Endothelial cell of umbilical vein (primary cell): ENCODE data around the gene AKT1. TPM values are rescaled to one million over a fixed set of nuclear protein-coding genes. Genes with fewer than 3 reads are reported as not detected.

Source experiments
- BruUV-seq: library from RNA; stranded (reverse); fragments of 400-500 nt; replicated peaks from 2 replicates; lab custom pipeline; 2021; lab: Mats Ljungman, UMichigan
- CTCF ChIA-PET: fragments of 300-600, 350-600 bp; sonication (Branson Sonifier 250); formaldehyde crosslinking; loops from one replicate; lab custom pipeline; 2021; ENCODE audit warnings: antibody characterized with exemption, inconsistent platforms; lab: Charles Lee
- POLR2A ChIA-PET: fragments of 300-600, 350-600 bp; sonication (Branson Sonifier 250); formaldehyde crosslinking; loops from one replicate; lab custom pipeline; 2021; ENCODE audit warnings: antibody characterized with exemption, inconsistent platforms; lab: Charles Lee
- DNase-seq: peaks from one replicate; pipeline ENCODE4 v3.0.0-alpha.2; 2011; ENCODE audit warnings: low read depth, low spot score
- FAIRE-seq: peaks from 2 replicates; lab custom pipeline; 2011; peaks lifted over from hg19 to GRCh38; lab: Jason Lieb, UNC
- H2AFZ ChIP-seq: 2 replicates; pipeline ENCODE4 v1.6.0; 2012; ENCODE audit warnings: low read depth, low read length, control low read depth, inconsistent platforms
- H3K27ac ChIP-seq: 2 replicates; pipeline ENCODE4 v1.5.1; 2011; ENCODE audit warnings: low read depth, mild to moderate bottlenecking, control low read depth, low read length, moderate library complexity; ENCODE audit not compliant: insufficient read depth
- H3K27me3 ChIP-seq, 2 experiments: 2 replicates each; pipeline versions ENCODE4 v1.6.0 to v1.6.1; 2011; ENCODE audit warnings: low read length in 2 of 2, mixed read lengths in 1 of 2; ENCODE audit not compliant: control insufficient read depth in 2 of 2, insufficient read depth in 2 of 2
- H3K36me3 ChIP-seq, 2 experiments: 2 replicates in 1 of 2; 3 replicates in 1 of 2; pipeline ENCODE4 v1.5.1; 2011; ENCODE audit warnings: low read length in 2 of 2, mild to moderate bottlenecking in 1 of 2, moderate library complexity in 1 of 2; ENCODE audit not compliant: control insufficient read depth in 2 of 2, insufficient read depth in 2 of 2; ENCODE audit errors: extremely low read depth in 1 of 2
- H3K4me1 ChIP-seq: 3 replicates; pipeline ENCODE4 v1.5.1; 2011; ENCODE audit warnings: mild to moderate bottlenecking, low read length; ENCODE audit not compliant: control insufficient read depth, insufficient read depth; ENCODE audit errors: extremely low read depth
- H3K4me2 ChIP-seq: 2 replicates; pipeline ENCODE4 v1.6.1; 2011; ENCODE audit warnings: low read length, control low read depth, mixed read lengths; ENCODE audit not compliant: insufficient read depth
- H3K4me3 ChIP-seq, 3 experiments: fragments of 200-600 bp in 1 of 3; sonication (generic), shearing (Covaris generic) in 1 of 3; replicated peaks in 1 of 3; 2 replicates each; pipeline ENCODE4 v1.5.1; 2011 to 2016; ENCODE audit warnings: control low read depth in 3 of 3, low read length in 3 of 3, mild to moderate bottlenecking in 2 of 3, inconsistent platforms in 1 of 3, low read depth in 1 of 3, moderate library complexity in 1 of 3; ENCODE audit not compliant: insufficient read depth in 1 of 3
- H3K79me2 ChIP-seq: 2 replicates; pipeline ENCODE4 v1.6.0; 2012; ENCODE audit warnings: low read length, inconsistent platforms; ENCODE audit not compliant: control insufficient read depth, insufficient read depth
- H3K9ac ChIP-seq: replicated peaks from 2 replicates; pipeline ENCODE3; 2011; ENCODE audit warnings: low read length, control low read depth; ENCODE audit not compliant: insufficient read depth; ENCODE audit errors: extremely low read depth
- H3K9me1 ChIP-seq: replicated peaks from 3 replicates; pipeline ENCODE4 v1.6.0; 2011; ENCODE audit warnings: mild to moderate bottlenecking, low read length; ENCODE audit not compliant: control insufficient read depth, insufficient read depth; ENCODE audit errors: extremely low read depth
- H3K9me3 ChIP-seq: replicated peaks from 2 replicates; pipeline ENCODE4 v1.5.1; 2012; ENCODE audit warnings: low read length, inconsistent platforms; ENCODE audit not compliant: control insufficient read depth, insufficient read depth
- H4K20me1 ChIP-seq: replicated peaks from 2 replicates; pipeline ENCODE3; 2011; ENCODE audit warnings: mild to moderate bottlenecking, low read length; ENCODE audit not compliant: control insufficient read depth, insufficient read depth; ENCODE audit errors: extremely low read depth
- EZH2 ChIP-seq: IDR thresholded peaks from 2 replicates; pipeline ENCODE4 v1.6.1; 2012; ENCODE audit warnings: borderline replicate concordance, low read depth, mild to moderate bottlenecking, moderate library complexity, low read length, inconsistent platforms; ENCODE audit not compliant: severe bottlenecking
- FOS ChIP-seq: IDR thresholded peaks from 2 replicates; pipeline ENCODE4 v1.6.1; 2011; ENCODE audit warnings: mild to moderate bottlenecking, low read length, moderate library complexity, borderline replicate concordance; ENCODE audit not compliant: insufficient read depth
- GATA2 ChIP-seq: IDR thresholded peaks from 2 replicates; pipeline ENCODE4 v1.7.0; 2011; ENCODE audit warnings: low read depth, mild to moderate bottlenecking, moderate library complexity, mixed read lengths, low read length; ENCODE audit not compliant: insufficient read length, insufficient read depth
- JUN ChIP-seq: IDR thresholded peaks from 2 replicates; pipeline ENCODE4 v1.6.1; 2011; ENCODE audit warnings: borderline replicate concordance, low read depth; ENCODE audit not compliant: insufficient read length, insufficient read depth
- MYC ChIP-seq: IDR thresholded peaks from one replicate; pipeline ENCODE4 v1.6.1; 2011; ENCODE audit warnings: mild to moderate bottlenecking, low read depth, low read length
- POLR2A ChIP-seq: IDR thresholded peaks from 2 replicates; pipeline ENCODE4 v1.6.1; 2012; ENCODE audit warnings: low read depth, mild to moderate bottlenecking, control low read depth, low read length
- POLR2AphosphoS5 ChIP-seq: IDR thresholded peaks from 2 replicates; pipeline ENCODE4 v1.6.1; 2012; ENCODE audit warnings: low read depth, mild to moderate bottlenecking, control low read depth, low read length, moderate library complexity; ENCODE audit not compliant: insufficient read depth
- dilution Hi-C: fragments of 300-500 bp; cut with MboI; formaldehyde crosslinking; loops from one replicate; pipeline ENCODE4 v1.15.0; 2019; ENCODE audit warnings: low sequenced_read_pairs; ENCODE audit not compliant: extremely low pct_ligation_motif_present
- intact Hi-C: fragments of 100-400 bp; cut with micrococcal nuclease; formaldehyde crosslinking; loops from one replicate; pipeline ENCODE4 v1.10.0; 2022
- polyA plus RNA-seq, 4 experiments: library from polyadenylated mRNA; depleted of rRNA in 3 of 4; stranded (reverse) in 3 of 4; unstranded in 1 of 4; fragments of >200 nt; gene quantifications; 2 replicates each; pipeline versions ENCODE4 v1.2.1 to v1.2.3, GENCODE V29; 2011 to 2012; ENCODE audit warnings: missing spikeins in 1 of 4
- total RNA-seq: library from RNA; stranded (reverse); gene quantifications from 2 replicates; pipeline ENCODE4 v1.2.3, GENCODE V29; 2021
- TF ChIP-seq, protein P1 (sequence below), 2 donors: IDR thresholded peaks; 1 replicate in 1 of 2; 2 replicates in 1 of 2; pipeline ENCODE4 v1.5.1; 2011; ENCODE audit warnings: low read length in 2 of 2, mild to moderate bottlenecking in 2 of 2, moderate library complexity in 2 of 2, control low read depth in 1 of 2, inconsistent platforms in 1 of 2, low read depth in 1 of 2; ENCODE audit not compliant: insufficient read depth in 1 of 2; ENCODE audit errors: extremely low read depth in 1 of 2
- TF ChIP-seq, protein P2 (sequence below): IDR thresholded peaks from 2 replicates; pipeline ENCODE4 v1.6.1; 2011; ENCODE audit not compliant: insufficient read depth, insufficient read length

Gene AKT1
- total and polyA plus RNA-seq, 2 donors (not counting 3 experiments of a cell fraction or from before 2014, with no cell fraction given): 177 to 191 TPM

DNA sequence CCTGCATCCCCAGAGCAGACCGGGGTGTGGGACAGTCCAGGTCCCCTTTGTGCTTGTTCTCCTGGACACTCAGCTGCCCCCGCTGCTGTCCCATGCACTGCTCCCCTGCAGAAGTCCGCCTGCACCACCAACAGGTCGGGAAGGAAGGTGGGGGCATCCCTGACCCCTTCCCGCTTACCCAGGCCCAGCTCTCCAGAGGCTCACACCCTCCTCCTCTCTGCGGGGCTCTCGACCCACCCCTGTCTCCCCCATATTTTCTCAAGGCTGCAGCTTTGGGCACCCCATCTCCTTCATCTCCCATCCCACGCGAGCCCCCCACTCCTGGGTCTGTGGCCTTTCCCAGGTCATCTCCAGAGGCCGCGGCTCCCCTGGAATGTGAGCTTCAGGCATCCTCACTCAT, 14.8 kb upstream of the AKT1 start:
- TF ChIP-seq GATA2 (no peak), FOS (no peak), POLR2AphosphoS5 (no peak), JUN (no peak), POLR2A (no peak), MYC (no peak), EZH2 (no peak)
- TF ChIP-seq, protein P1, sequence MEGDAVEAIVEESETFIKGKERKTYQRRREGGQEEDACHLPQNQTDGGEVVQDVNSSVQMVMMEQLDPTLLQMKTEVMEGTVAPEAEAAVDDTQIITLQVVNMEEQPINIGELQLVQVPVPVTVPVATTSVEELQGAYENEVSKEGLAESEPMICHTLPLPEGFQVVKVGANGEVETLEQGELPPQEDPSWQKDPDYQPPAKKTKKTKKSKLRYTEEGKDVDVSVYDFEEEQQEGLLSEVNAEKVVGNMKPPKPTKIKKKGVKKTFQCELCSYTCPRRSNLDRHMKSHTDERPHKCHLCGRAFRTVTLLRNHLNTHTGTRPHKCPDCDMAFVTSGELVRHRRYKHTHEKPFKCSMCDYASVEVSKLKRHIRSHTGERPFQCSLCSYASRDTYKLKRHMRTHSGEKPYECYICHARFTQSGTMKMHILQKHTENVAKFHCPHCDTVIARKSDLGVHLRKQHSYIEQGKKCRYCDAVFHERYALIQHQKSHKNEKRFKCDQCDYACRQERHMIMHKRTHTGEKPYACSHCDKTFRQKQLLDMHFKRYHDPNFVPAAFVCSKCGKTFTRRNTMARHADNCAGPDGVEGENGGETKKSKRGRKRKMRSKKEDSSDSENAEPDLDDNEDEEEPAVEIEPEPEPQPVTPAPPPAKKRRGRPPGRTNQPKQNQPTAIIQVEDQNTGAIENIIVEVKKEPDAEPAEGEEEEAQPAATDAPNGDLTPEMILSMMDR (IDR thresholded peaks at IDR 0.05; ENCODE audit: extremely low read depth in 1 of 2, insufficient read depth in 1 of 2, low read depth in 1 of 2, low read length in 2 of 2): no peak
- TF ChIP-seq, protein P2, sequence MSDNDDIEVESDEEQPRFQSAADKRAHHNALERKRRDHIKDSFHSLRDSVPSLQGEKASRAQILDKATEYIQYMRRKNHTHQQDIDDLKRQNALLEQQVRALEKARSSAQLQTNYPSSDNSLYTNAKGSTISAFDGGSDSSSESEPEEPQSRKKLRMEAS: no peak
- Histone ChIP-seq H3K27ac (no peak overlapping the region), H4K20me1 (no peaks in the 10 kb centered on the region), H3K9ac (no peak overlapping the region), H3K4me1 (peaks cover 7% of the 10 kb centered on the region), H3K9me1 (no peaks in the 10 kb centered on the region), H3K4me3 (no peak overlapping the region), H3K36me3 (no peaks in the 10 kb centered on the region), H3K4me2 (no peak overlapping the region), H3K79me2 (no peaks in the 10 kb centered on the region), H3K9me3 (no peaks in the 10 kb centered on the region), H3K27me3 (no peaks in the 10 kb centered on the region), H2AFZ (no peak overlapping the region)
- POLR2A ChIA-PET: no interaction called here
- dilution Hi-C loops: no loop called here
- DNase-seq (no peak), FAIRE-seq (no peak)
- BruUV-seq: no TSS peak
- intact Hi-C loops: no loop called here
- CTCF ChIA-PET: interaction anchor here (1.2 kb wide), 1 partner anchor 11 kb away, joined by 4 read pairs; no protein-coding TSS in a partner anchor
